HepG2 (cell line): ENCODE results near the gene KIAA0319L. TPM values are rescaled to one million over a fixed set of nuclear protein-coding genes. Genes with fewer than 3 reads are reported as not detected.

Experiments
- ATAC-seq: fragments of 200-7000 bp; cut with Tn5 transposase; 3 replicates; pipeline ENCODE4 v1.9.1; 2020; ENCODE audit warnings: mild to moderate bottlenecking, moderate library complexity
- BruUV-seq: library from RNA; stranded (reverse); fragments of 400-500 nt; replicated peaks from 2 replicates; lab custom pipeline; 2021; lab: Mats Ljungman, UMichigan
- CTCF ChIA-PET: fragments of 300-600 bp; formaldehyde crosslinking; extraction: SDS; loops from one replicate; lab custom pipeline; 2021; ENCODE audit warnings: low total read pairs, inconsistent platforms, low intra/inter-chr PET ratio; lab: Yijun Ruan, JAX
- POLR2A ChIA-PET: fragments of 350-600 bp; sonication (Branson Sonifier 250); formaldehyde crosslinking; loops from one replicate; lab custom pipeline; 2020; ENCODE audit warnings: antibody characterized with exemption, inconsistent platforms; lab: Yijun Ruan, JAX
- DNase-seq: peaks from one replicate; pipeline ENCODE4 v3.0.0-alpha.2; 2015; ENCODE audit warnings: low spot score
- FAIRE-seq: peaks from 3 replicates; lab custom pipeline; 2011; peaks lifted over from hg19 to GRCh38; lab: Jason Lieb, UNC
- H2AFZ ChIP-seq: one replicate; pipeline ENCODE4 v1.6.1; 2011; ENCODE audit warnings: low read length, inconsistent platforms
- H3K27ac ChIP-seq: fragments of 300-600 bp; 3 replicates; pipeline ENCODE4 v1.8.0; 2011; ENCODE audit warnings: mixed run types, mild to moderate bottlenecking, mixed read lengths, low read length, inconsistent platforms; ENCODE audit not compliant: insufficient read depth; ENCODE audit errors: extremely low read length
- H3K27me3 ChIP-seq, 2 experiments: fragments of 200-600 bp in 1 of 2; 2 replicates in 1 of 2; 3 replicates in 1 of 2; pipeline versions ENCODE4 v1.6.0 to v1.8.0; 2011; ENCODE audit warnings: low read length in 2 of 2, mild to moderate bottlenecking in 2 of 2, moderate library complexity in 2 of 2, inconsistent platforms in 1 of 2; ENCODE audit not compliant: insufficient read depth in 2 of 2, control insufficient read depth in 1 of 2
- H3K36me3 ChIP-seq, 2 experiments: fragments of 200-600 bp in 1 of 2; replicated peaks in 1 of 2; 2 replicates in 1 of 2; 3 replicates in 1 of 2; pipeline versions ENCODE4 v1.5.1 to v1.8.0; 2011; ENCODE audit warnings: low read length in 2 of 2, inconsistent platforms in 1 of 2; ENCODE audit not compliant: insufficient read depth in 2 of 2, control insufficient read depth in 1 of 2
- H3K4me1 ChIP-seq: 2 replicates; pipeline ENCODE4 v1.5.1; 2012; ENCODE audit warnings: low read length, inconsistent platforms; ENCODE audit not compliant: insufficient read depth
- H3K4me2 ChIP-seq: 2 replicates; pipeline ENCODE4 v1.6.0; 2011; ENCODE audit warnings: low read depth, low read length, inconsistent platforms
- H3K4me3 ChIP-seq, 3 experiments: fragments of 200-600 bp in 1 of 3; sonication (generic), shearing (Covaris generic) in 1 of 3; replicated peaks in 1 of 3; 2 replicates each; pipeline ENCODE4 v1.5.1; 2011 to 2016; ENCODE audit warnings: low read length in 3 of 3, inconsistent platforms in 2 of 3, low read depth in 2 of 3, mild to moderate bottlenecking in 2 of 3, control low read depth in 1 of 3, mixed read lengths in 1 of 3; ENCODE audit not compliant: insufficient read depth in 1 of 3
- H3K79me2 ChIP-seq: one replicate; pipeline ENCODE4 v1.6.1; 2011; ENCODE audit warnings: low read length, inconsistent platforms; ENCODE audit not compliant: insufficient read depth
- H3K9ac ChIP-seq: 2 replicates; pipeline ENCODE4 v1.6.0; 2011; ENCODE audit warnings: mild to moderate bottlenecking, low read depth, low read length, inconsistent platforms; ENCODE audit not compliant: insufficient read depth
- H3K9me3 ChIP-seq: 2 replicates; pipeline ENCODE4 v1.5.1; 2012; ENCODE audit warnings: mild to moderate bottlenecking, low read length
- H4K20me1 ChIP-seq: 2 replicates; pipeline ENCODE4 v1.6.0; 2011; ENCODE audit warnings: inconsistent platforms, mild to moderate bottlenecking, low read length, moderate library complexity; ENCODE audit not compliant: insufficient read depth
- ATF7-NPFF ChIP-seq: sonication (generic); formaldehyde crosslinking; IDR thresholded peaks from 2 replicates; pipeline ENCODE4 v1.8.1; 2023; ENCODE audit warnings: mild to moderate bottlenecking, low read depth, missing genetic modification reagents, moderate library complexity
- CEBPG ChIP-seq: IDR thresholded peaks from 2 replicates; pipeline ENCODE4 v1.6.1; 2016
- FOXC1 ChIP-seq: sonication (generic); formaldehyde crosslinking; IDR thresholded peaks from 2 replicates; pipeline ENCODE4 v1.8.0; 2022; ENCODE audit warnings: mild to moderate bottlenecking, missing genetic modification reagents, borderline replicate concordance
- HIVEP1 ChIP-seq: sonication (generic); formaldehyde crosslinking; IDR thresholded peaks from 2 replicates; pipeline ENCODE4 v1.4.0; 2020; ENCODE audit warnings: mild to moderate bottlenecking, missing genetic modification reagents
- KLF15 ChIP-seq: sonication (generic); formaldehyde crosslinking; IDR thresholded peaks from 2 replicates; pipeline ENCODE4 v1.8.1; 2023; ENCODE audit warnings: borderline replicate concordance, mild to moderate bottlenecking, inconsistent platforms, missing genetic modification reagents, mixed read lengths
- MBNL3 ChIP-seq: fragments of 250-450 bp; sonication (Bioruptor Pico); conservative IDR thresholded peaks from 2 replicates; pipeline ENCODE4 v1.8.0; 2022; ENCODE audit warnings: mild to moderate bottlenecking, inconsistent platforms
- NFE2L1 ChIP-seq: sonication (generic); formaldehyde crosslinking; IDR thresholded peaks from 2 replicates; pipeline ENCODE4 v1.4.0; 2020; ENCODE audit warnings: missing genetic modification reagents, mild to moderate bottlenecking, borderline replicate concordance
- NPAS2 ChIP-seq: sonication (generic); formaldehyde crosslinking; IDR thresholded peaks from 2 replicates; pipeline ENCODE4 v1.8.0; 2022; ENCODE audit warnings: mild to moderate bottlenecking, missing genetic modification reagents, borderline replicate concordance
- POLR2AphosphoS5 ChIP-seq: IDR thresholded peaks from 2 replicates; pipeline ENCODE4 v1.6.1; 2012; ENCODE audit warnings: low read depth, low read length
- PTBP1 ChIP-seq: fragments of 200-400 bp; formaldehyde crosslinking; IDR thresholded peaks from 2 replicates; pipeline ENCODE4 v1.6.1; 2018; ENCODE audit warnings: low read length, low read depth; ENCODE audit not compliant: poor library complexity, severe bottlenecking
- SMAD1 ChIP-seq: sonication (generic); formaldehyde crosslinking; IDR thresholded peaks from 2 replicates; pipeline ENCODE4 v1.4.0; 2020; ENCODE audit warnings: missing genetic modification reagents, low read depth, mild to moderate bottlenecking, borderline replicate concordance
- SNAPC2 ChIP-seq: sonication (generic); formaldehyde crosslinking; IDR thresholded peaks from 2 replicates; pipeline ENCODE4 v1.8.1; 2022; ENCODE audit warnings: mild to moderate bottlenecking, missing genetic modification reagents
- ZNF180 ChIP-seq: sonication (generic); formaldehyde crosslinking; IDR thresholded peaks from 2 replicates; pipeline ENCODE4 v1.4.0; 2020; ENCODE audit warnings: low read depth, missing genetic modification reagents, borderline replicate concordance
- ZNF501 ChIP-seq: sonication (generic); formaldehyde crosslinking; IDR thresholded peaks from 2 replicates; pipeline ENCODE4 v1.5.1; 2020; ENCODE audit warnings: mild to moderate bottlenecking, moderate library complexity, missing genetic modification reagents
- ZNF607 ChIP-seq: sonication (generic); formaldehyde crosslinking; IDR thresholded peaks from 2 replicates; pipeline ENCODE4 v1.5.1; 2020; ENCODE audit warnings: missing genetic modification reagents, mild to moderate bottlenecking, borderline replicate concordance
- ZNF788 ChIP-seq: sonication (generic); formaldehyde crosslinking; IDR thresholded peaks from 2 replicates; pipeline ENCODE4 v1.5.0; 2020; ENCODE audit warnings: mild to moderate bottlenecking, missing genetic modification reagents, borderline replicate concordance
- WGBS: methylation state at CpG from one replicate; pipeline ENCODE4 v1.1.6; 2017; ENCODE audit warnings: low lambda C conversion rate; 5-methylcytosine and 5-hydroxymethylcytosine counted together
- in situ Hi-C: cut with HindIII; loops from 2 replicates; pipeline ENCODE4 v1.10.0; 2017; ENCODE audit warnings: low pct_unique_long_range_greater_than_20kb; ENCODE audit not compliant: extremely low pct_ligation_motif_present
- intact Hi-C: fragments of 100-400 bp; cut with micrococcal nuclease; formaldehyde crosslinking; loops from one replicate; pipeline ENCODE4 v1.10.0; 2022; ENCODE audit not compliant: unreplicated experiment
- polyA plus RNA-seq, 8 experiments: library from polyadenylated mRNA; depleted of rRNA in 3 of 8; stranded (reverse) in 7 of 8; unstranded in 1 of 8; fragments of >200 nt; fragmentation: Illumina TruSeq in 4 of 8; extraction: Trizol in 4 of 8; gene quantifications; 2 replicates each; pipeline versions ENCODE4 v1.2.1 to v1.2.3, GENCODE V29; 2011 to 2016; ENCODE audit warnings: low read depth in 4 of 8, missing spikeins in 1 of 8, mixed read lengths in 1 of 8; ENCODE audit not compliant: insufficient read depth in 1 of 8
- total RNA-seq, 5 experiments: library from RNA; depleted of rRNA; stranded (reverse); fragments of >200 nt; fragmentation: Illumina TruSeq; extraction: Trizol; gene quantifications; 2 replicates each; pipeline ENCODE4 v1.2.3, GENCODE V29; 2016; ENCODE audit warnings: low read depth in 1 of 5
- TF ChIP-seq, protein P1 (sequence below): sonication (generic); formaldehyde crosslinking; IDR thresholded peaks from 2 replicates; pipeline ENCODE4 v1.5.0; 2020; ENCODE audit warnings: missing genetic modification reagents
- TF ChIP-seq, protein P2 (sequence below): sonication (generic); formaldehyde crosslinking; IDR thresholded peaks from 2 replicates; pipeline ENCODE4 v1.5.0; 2020; ENCODE audit warnings: missing genetic modification reagents

KIAA0319L gene
- total and polyA plus RNA-seq, 2 of the 13 experiments (the other 11 are each of a cell fraction or from before 2014, with no cell fraction given): 33.4 to 82.6 TPM

- no TSS peak for BruUV-seq
- Histone ChIP-seq H3K27ac (no peak overlapping the region), H2AFZ (no peak overlapping the region), H4K20me1 (no peaks in the 10 kb centered on the region), H3K27me3 (no peaks in the 10 kb centered on the region), H3K9ac (no peak overlapping the region), H3K4me3 (no peak overlapping the region), H3K4me2 (no peak overlapping the region), H3K4me1 (peaks cover 6% of the 10 kb centered on the region), H3K9me3 (no peaks in the 10 kb centered on the region), H3K36me3 (no peaks in the 10 kb centered on the region), H3K79me2 (no peaks in the 10 kb centered on the region)
- TF ChIP-seq POLR2AphosphoS5 (no peak), FOXC1 (no peak), ATF7-NPFF (CRISPR knock-in tag) (no peak), MBNL3 (CRISPR knock-in tag) (no peak), KLF15 (no peak), SNAPC2 (CRISPR knock-in tag) (no peak), ZNF788 (CRISPR knock-in tag) (no peak), CEBPG (CRISPR knock-in tag) (no peak), SMAD1 (no peak), PTBP1 (no peak), HIVEP1 (CRISPR knock-in tag) (no peak), ZNF180 (CRISPR knock-in tag) (no peak), ZNF501 (CRISPR knock-in tag) (no peak), ZNF607 (no peak), NPAS2 (CRISPR knock-in tag) (no peak), NFE2L1 (CRISPR knock-in tag) (no peak)
- TF ChIP-seq, protein P1, sequence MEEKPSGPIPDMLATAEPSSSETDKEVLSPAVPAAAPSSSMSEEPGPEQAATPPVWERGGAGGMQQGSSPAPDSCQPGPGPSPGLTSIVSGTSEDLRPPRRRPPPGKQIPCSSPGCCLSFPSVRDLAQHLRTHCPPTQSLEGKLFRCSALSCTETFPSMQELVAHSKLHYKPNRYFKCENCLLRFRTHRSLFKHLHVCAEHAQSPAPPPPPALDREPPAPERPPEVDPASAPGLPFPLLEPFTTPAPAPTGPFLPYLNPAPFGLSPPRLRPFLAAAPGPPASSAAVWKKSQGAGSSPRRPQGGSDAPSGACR: no peak
- TF ChIP-seq, protein P2, sequence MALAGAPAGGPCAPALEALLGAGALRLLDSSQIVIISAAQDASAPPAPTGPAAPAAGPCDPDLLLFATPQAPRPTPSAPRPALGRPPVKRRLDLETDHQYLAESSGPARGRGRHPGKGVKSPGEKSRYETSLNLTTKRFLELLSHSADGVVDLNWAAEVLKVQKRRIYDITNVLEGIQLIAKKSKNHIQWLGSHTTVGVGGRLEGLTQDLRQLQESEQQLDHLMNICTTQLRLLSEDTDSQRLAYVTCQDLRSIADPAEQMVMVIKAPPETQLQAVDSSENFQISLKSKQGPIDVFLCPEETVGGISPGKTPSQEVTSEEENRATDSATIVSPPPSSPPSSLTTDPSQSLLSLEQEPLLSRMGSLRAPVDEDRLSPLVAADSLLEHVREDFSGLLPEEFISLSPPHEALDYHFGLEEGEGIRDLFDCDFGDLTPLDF (CRISPR knock-in tag): no peak
- ChIA-PET CTCF (no interaction called here), POLR2A (no interaction called here)
- DNase-seq (no peak), ATAC-seq (no peak), FAIRE-seq (no peak)
- in situ Hi-C loops: no loop called here
- WGBS: 85% methylated on average over 4 of the region's 4 CpGs
- intact Hi-C loops: no loop called here
These were observed 23.8 kb upstream of the KIAA0319L start for GRCh38 chr1:35580949-35581388.
